HG03045 (cell line): ENCODE measurements around the gene STING1.
"Not testable (repeated sequence)": the region's sequence is repeated elsewhere in the genome, so short reads cannot be mapped to it uniquely, and the experiment has no call there.

Experiments
- ATAC-seq: cut with Tn5 transposase; IDR thresholded peaks from one replicate; pipeline ENCODE4 v1.9.1; 2021; ENCODE audit warnings: mild to moderate bottlenecking, moderate library complexity; ENCODE audit not compliant: unreplicated experiment

STING1 gene

DNA sequence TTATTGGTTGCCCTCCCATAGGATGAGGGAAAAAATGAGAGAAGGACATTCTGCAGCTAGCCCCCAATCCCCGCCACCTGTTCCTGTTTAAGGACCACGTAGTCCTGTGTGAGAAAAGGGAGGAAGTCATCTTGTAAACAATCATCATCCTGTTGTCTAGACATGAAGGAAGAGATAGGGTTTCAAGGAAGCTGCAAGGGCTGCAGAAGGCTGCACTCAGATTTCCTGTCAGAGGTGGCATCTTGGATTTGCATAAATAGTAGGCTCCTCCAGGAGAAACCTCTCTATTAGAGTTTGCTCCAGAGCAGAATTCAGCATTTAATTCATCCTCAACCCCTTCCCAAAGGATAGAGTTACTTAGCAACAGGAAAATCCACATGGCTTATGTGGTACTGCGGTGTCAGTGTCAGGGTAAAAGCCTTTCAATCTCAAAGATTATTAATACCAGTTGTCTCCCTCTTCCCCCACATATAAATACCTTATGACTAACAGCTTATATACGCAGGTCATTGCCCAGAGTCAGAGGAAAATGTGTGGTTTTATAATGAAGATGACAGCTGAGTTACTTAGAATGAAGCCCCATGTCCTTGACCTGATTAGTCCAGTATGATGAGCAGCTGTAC, 38.6 kb downstream of the STING1 start:
- no peak for ATAC-seq

DNA sequence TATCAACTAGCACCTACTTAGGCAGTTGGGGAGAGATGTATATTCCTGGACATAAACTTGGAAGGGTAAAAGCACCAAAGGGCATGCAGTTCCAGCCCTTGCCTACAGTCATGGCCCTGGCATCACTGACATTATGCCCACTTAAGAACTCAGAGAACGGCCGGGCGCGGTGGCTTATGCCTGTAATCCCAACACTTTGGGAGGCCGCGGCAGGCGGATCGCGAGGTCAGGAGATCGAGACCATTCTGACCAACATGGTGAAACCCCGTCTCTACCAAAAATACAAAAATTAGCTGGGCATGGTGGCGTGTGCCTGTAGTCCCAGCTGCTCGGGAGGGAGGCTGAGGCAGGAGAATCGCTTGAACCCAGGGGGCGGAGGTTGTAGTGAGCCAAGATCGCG, 42.1 kb downstream of the STING1 start:
- not testable (repeated sequence) for ATAC-seq

DNA sequence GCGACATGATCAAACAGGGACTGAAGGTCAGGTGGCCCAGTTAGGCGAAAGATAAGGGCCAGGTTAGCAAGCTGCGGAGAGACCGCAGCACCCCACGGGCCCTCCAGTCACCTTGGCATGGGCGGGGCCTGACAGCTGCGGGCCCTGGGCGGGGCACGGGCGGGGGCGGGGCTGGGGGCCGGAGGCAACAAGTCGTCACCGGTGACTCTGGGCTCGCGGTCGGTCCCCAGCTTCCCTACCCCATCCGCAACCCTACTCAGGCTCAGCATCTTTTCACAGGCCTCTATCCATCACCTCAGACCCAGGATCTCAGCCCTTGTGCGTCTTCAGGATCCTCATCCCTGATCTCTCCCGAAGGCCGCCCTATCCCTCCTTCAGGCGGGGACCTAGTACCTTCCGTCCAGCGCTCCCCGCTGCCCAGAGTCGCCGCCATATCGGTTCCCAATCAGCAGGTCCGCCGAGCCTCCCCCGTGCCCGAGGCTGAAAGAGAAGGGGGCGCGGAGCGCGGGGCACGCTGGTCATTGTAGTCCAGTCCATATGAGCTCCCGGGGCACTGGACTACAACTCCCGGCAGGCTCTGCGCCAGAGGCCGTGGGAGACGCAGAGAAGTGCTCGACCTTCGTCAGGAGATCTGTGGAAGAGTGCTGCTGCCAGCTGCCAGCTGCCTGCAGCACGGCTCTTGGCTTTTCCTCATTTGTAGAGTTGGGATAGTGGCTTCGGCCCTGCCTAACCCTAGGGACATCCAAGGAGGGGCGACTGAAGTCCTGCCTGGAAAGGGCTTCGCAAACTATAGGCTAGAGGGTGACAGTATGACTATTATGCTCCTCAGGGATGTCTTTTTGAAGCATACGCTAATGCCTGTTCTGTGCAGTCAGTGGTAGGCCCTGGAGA, 43.3 kb downstream of the STING1 start, which contains the start of gene DNAJC18:
Gene DNAJC18 (minus strand): TSS at position 513 of the 891 bp plus-strand sequence. CDS start 80 bp downstream, at position 433.
- peak; percentile 94 for ATAC-seq

DNA sequence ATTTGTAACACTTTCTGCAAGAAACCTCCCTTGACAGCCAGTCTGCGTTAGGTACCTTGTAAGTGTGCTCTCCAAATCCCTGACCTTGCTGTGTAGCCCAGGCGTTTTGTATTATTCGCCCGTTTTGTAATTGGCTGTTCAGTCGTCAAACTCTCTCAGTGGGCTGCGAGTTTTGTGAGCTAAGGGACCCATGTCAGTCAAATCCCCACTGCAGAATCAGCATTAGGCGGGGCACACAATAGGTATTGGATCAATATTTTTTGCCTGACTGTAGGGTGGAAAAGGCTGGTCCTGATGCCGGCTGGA, 43.9 kb downstream of the STING1 start:
- ATAC-seq: no peak

DNA sequence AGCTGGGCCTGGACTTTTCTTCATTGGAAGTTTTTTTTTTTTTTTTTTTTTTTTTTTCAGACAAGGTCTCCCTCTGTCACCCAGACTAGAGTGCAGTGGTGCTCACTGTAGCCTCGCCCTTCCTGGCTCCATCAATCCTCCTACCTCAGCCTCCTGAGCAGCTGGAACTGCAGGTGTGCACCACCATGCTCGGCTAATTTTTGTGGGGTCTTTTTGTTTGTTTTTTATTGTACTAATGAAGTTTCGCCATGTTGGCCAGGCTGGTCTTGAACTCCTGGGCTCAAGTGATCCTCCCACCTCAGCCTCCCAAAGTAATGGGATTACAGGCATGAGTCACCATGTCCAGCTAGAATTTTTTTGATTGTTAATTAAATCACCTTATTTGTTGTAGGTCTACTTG, 46.9 kb downstream of the STING1 start:
- ATAC-seq: no peak

DNA sequence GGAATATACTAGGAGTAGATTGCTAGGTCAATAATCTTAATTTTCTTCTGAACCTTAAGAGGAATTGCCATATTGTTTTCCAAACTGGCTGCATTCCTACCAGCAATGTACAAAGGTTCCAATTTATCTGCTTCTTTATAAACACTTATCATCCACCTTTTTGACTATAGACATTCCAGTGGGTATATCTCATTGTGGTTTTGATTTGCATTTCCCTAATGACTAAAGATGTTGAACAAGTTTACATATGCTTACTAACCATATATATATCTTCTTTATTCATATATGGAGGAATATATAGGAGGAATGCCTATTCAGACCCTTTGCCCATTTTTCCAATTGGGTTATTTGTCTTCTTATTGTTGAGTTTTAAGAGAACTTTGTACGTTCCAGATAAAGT, 50.9 kb downstream of the STING1 start:
- no peak for ATAC-seq

DNA sequence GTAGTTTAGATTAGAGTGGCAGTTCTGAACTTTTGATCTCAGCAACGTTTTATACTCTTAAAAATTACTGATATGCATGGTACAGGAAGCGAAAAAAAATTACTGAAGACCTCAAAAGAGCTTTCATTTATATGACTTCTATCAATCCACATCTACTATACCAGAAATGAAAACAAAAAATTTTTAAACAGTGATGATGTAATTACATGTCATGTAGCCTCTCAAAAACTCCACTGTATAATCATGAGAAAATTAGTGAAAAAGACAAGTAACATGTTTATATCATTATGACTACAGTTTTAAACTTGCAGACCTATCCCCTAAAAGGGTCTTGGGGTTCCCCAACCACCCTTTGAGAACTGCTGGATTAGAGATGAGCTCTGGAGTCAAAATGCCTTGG, 52.5 kb downstream of the STING1 start:
- no peak for ATAC-seq

DNA sequence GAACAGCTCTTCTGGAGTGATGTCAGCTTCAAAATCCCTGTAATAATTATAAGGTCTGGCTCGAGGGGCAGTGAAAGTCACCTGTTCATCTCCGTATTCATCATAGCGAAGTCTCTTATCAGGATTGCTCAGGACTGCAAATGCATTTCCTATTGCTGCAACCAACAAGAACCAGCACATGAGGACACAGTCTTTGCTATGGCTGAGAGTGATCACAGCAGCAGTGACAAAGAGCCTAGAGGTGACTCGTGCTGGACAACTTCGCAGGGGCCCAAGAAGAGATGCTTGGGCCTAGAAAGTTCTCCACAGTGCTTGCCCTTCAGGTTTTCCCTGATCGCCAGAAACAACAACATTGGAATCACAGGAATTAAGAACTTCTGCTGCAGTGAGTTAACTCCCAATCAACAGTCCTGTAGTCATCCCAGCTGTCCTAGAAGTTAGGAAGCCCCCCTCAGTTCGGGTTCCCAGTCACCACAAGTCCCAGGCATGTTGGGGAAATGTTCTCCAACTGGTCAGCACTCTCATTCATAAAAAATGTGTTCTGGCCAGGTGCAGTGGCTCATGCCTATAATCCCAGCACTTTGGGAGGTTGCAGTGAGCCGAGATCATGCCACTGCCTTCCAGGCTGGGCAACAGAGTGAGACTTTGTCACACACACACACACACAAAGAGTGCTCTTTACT, 56.2 kb downstream of the STING1 start:
- ATAC-seq: no peak
